K562 (cell line): ENCODE data around the gene LGALS12. TPM values are rescaled to one million over a fixed set of nuclear protein-coding genes. Genes with fewer than 3 reads are reported as not detected.

ENCODE experiments used
- FOXP1 ChIP-seq: sonication (generic); formaldehyde crosslinking; IDR thresholded peaks from 2 replicates; pipeline ENCODE4 v1.8.0; 2022; ENCODE audit warnings: mild to moderate bottlenecking, missing genetic modification reagents
- NRF1 ChIP-seq, 2 experiments: fragments of 450-650 bp; IDR thresholded peaks in 1 of 2; conservative IDR thresholded peaks in 1 of 2; 2 replicates each; pipeline ENCODE4 v1.6.1; 2014; ENCODE audit warnings: mild to moderate bottlenecking in 2 of 2
- POLR2G ChIP-seq: fragments of 200-400 bp; formaldehyde crosslinking; IDR thresholded peaks from 2 replicates; pipeline ENCODE4 v1.6.1; 2017; ENCODE audit warnings: low read depth, mild to moderate bottlenecking, antibody characterized with exemption, low read length, moderate library complexity
- STAT5A ChIP-seq: IDR thresholded peaks from 2 replicates; pipeline ENCODE4 v1.6.1; 2012; ENCODE audit warnings: low read length, inconsistent platforms, borderline replicate concordance
- TAF15 ChIP-seq: fragments of 200-400 bp; formaldehyde crosslinking; IDR thresholded peaks from 2 replicates; pipeline ENCODE4 v1.6.1; 2017; ENCODE audit warnings: mild to moderate bottlenecking, low read depth, low read length, moderate library complexity
- TARDBP ChIP-seq: fragments of 450-650 bp; IDR thresholded peaks from 2 replicates; pipeline ENCODE4 v1.6.1; 2016
- TCF7L2 ChIP-seq: fragments of 150-350 bp; IDR thresholded peaks from 2 replicates; pipeline ENCODE4 v1.6.1; 2016; ENCODE audit warnings: low read depth, mild to moderate bottlenecking, low read length, moderate library complexity
- ZFP36 ChIP-seq: fragments of 150-350 bp; IDR thresholded peaks from 2 replicates; pipeline ENCODE4 v1.6.1; 2018; ENCODE audit warnings: low read length, low read depth; ENCODE audit not compliant: partially characterized antibody
- ZNF174 ChIP-seq: fragments of 250-450 bp; sonication (Bioruptor Pico); IDR thresholded peaks from 2 replicates; pipeline ENCODE4 v1.4.0; 2020; ENCODE audit warnings: mild to moderate bottlenecking
- ZNF717 ChIP-seq: fragments of 250-450 bp; sonication (Bioruptor Pico); IDR thresholded peaks from 2 replicates; pipeline ENCODE4 v1.5.0; 2021
- polyA plus RNA-seq, 8 experiments: library from polyadenylated mRNA; depleted of rRNA in 4 of 8; stranded (reverse) in 5 of 8; unstranded in 3 of 8; fragments of >200 nt; fragmentation: Nextera tagmentation in 2 of 8; fragmentation: Illumina TruSeq in 1 of 8; extraction: Ambion mirVana in 2 of 8; extraction: Trizol in 1 of 8; gene quantifications; 2 replicates each; pipeline versions ENCODE4 v1.2.1 to v1.2.3, GENCODE V29; 2011 to 2014; ENCODE audit warnings: inconsistent platforms in 1 of 8, missing spikeins in 1 of 8
- total RNA-seq, 7 experiments: library from RNA; depleted of rRNA in 6 of 7; stranded (reverse); fragments of >200 nt in 6 of 7; fragmentation: Illumina TruSeq in 2 of 7; extraction: Trizol in 2 of 7; gene quantifications; 2 replicates each; pipeline versions ENCODE4 v1.2.1 to v1.2.3, GENCODE V29; 2011 to 2021; ENCODE audit warnings: low replicate concordance in 1 of 7
- TF ChIP-seq, protein P1 (sequence below): fragments of 450-650 bp; IDR thresholded peaks from 2 replicates; pipeline ENCODE4 v1.6.1; 2017; ENCODE audit warnings: antibody characterized with exemption
- TF ChIP-seq, protein P2 (sequence below): fragments of 150-350 bp; IDR thresholded peaks from 2 replicates; pipeline ENCODE4 v1.6.1; 2014; ENCODE audit warnings: low read depth, mild to moderate bottlenecking, low read length, borderline replicate concordance
- TF ChIP-seq, protein P3 (sequence below), 2 experiments: fragments of 450-650 bp; IDR thresholded peaks; 2 replicates each; pipeline ENCODE4 v1.6.1; 2016; ENCODE audit warnings: mild to moderate bottlenecking in 2 of 2, borderline replicate concordance in 1 of 2, low read depth in 1 of 2, moderate library complexity in 1 of 2

Gene LGALS12
- total and polyA plus RNA-seq, 9 of the 15 experiments (the other 6 are each of a cell fraction or from before 2014, with no cell fraction given) = 0.66 to 8.0 (median 5.0) TPM

DNA sequence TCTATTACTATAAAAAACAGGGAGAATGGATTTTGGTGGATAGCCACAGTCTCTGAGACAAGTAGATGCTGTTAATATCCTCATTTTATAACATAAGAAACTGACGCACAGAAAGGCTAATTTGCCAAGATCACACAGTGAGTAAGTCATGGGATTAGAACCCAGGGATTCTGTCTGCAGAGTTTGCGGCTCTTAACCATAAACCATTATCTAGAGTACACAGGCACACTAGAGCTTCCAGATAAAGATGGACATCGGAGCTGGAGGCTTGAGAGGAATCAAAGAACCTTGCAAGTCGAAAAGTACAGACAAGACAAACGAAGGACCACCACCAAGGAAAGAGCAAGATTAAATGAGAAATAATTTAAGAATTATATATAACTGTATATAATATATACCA, 11.3 kb downstream of the LGALS12 start (continued):
- TF ChIP-seq, protein P1, sequence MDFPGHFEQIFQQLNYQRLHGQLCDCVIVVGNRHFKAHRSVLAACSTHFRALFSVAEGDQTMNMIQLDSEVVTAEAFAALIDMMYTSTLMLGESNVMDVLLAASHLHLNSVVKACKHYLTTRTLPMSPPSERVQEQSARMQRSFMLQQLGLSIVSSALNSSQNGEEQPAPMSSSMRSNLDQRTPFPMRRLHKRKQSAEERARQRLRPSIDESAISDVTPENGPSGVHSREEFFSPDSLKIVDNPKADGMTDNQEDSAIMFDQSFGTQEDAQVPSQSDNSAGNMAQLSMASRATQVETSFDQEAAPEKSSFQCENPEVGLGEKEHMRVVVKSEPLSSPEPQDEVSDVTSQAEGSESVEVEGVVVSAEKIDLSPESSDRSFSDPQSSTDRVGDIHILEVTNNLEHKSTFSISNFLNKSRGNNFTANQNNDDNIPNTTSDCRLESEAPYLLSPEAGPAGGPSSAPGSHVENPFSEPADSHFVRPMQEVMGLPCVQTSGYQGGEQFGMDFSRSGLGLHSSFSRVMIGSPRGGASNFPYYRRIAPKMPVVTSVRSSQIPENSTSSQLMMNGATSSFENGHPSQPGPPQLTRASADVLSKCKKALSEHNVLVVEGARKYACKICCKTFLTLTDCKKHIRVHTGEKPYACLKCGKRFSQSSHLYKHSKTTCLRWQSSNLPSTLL = no peak
- peak; percentile 39 for TF ChIP-seq ZFP36
- TF ChIP-seq TCF7L2 = no peak
- no peak for TF ChIP-seq POLR2G
- TF ChIP-seq STAT5A = peak; percentile 82
- TF ChIP-seq ZNF174 (CRISPR knock-in tag) = no peak
- TF ChIP-seq TARDBP = no peak
- TF ChIP-seq ZNF717 (CRISPR knock-in tag) = no peak
- no peak for TF ChIP-seq FOXP1
- TF ChIP-seq, protein P2, sequence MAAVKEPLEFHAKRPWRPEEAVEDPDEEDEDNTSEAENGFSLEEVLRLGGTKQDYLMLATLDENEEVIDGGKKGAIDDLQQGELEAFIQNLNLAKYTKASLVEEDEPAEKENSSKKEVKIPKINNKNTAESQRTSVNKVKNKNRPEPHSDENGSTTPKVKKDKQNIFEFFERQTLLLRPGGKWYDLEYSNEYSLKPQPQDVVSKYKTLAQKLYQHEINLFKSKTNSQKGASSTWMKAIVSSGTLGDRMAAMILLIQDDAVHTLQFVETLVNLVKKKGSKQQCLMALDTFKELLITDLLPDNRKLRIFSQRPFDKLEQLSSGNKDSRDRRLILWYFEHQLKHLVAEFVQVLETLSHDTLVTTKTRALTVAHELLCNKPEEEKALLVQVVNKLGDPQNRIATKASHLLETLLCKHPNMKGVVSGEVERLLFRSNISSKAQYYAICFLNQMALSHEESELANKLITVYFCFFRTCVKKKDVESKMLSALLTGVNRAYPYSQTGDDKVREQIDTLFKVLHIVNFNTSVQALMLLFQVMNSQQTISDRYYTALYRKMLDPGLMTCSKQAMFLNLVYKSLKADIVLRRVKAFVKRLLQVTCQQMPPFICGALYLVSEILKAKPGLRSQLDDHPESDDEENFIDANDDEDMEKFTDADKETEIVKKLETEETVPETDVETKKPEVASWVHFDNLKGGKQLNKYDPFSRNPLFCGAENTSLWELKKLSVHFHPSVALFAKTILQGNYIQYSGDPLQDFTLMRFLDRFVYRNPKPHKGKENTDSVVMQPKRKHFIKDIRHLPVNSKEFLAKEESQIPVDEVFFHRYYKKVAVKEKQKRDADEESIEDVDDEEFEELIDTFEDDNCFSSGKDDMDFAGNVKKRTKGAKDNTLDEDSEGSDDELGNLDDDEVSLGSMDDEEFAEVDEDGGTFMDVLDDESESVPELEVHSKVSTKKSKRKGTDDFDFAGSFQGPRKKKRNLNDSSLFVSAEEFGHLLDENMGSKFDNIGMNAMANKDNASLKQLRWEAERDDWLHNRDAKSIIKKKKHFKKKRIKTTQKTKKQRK = no peak
- TF ChIP-seq, protein P3, sequence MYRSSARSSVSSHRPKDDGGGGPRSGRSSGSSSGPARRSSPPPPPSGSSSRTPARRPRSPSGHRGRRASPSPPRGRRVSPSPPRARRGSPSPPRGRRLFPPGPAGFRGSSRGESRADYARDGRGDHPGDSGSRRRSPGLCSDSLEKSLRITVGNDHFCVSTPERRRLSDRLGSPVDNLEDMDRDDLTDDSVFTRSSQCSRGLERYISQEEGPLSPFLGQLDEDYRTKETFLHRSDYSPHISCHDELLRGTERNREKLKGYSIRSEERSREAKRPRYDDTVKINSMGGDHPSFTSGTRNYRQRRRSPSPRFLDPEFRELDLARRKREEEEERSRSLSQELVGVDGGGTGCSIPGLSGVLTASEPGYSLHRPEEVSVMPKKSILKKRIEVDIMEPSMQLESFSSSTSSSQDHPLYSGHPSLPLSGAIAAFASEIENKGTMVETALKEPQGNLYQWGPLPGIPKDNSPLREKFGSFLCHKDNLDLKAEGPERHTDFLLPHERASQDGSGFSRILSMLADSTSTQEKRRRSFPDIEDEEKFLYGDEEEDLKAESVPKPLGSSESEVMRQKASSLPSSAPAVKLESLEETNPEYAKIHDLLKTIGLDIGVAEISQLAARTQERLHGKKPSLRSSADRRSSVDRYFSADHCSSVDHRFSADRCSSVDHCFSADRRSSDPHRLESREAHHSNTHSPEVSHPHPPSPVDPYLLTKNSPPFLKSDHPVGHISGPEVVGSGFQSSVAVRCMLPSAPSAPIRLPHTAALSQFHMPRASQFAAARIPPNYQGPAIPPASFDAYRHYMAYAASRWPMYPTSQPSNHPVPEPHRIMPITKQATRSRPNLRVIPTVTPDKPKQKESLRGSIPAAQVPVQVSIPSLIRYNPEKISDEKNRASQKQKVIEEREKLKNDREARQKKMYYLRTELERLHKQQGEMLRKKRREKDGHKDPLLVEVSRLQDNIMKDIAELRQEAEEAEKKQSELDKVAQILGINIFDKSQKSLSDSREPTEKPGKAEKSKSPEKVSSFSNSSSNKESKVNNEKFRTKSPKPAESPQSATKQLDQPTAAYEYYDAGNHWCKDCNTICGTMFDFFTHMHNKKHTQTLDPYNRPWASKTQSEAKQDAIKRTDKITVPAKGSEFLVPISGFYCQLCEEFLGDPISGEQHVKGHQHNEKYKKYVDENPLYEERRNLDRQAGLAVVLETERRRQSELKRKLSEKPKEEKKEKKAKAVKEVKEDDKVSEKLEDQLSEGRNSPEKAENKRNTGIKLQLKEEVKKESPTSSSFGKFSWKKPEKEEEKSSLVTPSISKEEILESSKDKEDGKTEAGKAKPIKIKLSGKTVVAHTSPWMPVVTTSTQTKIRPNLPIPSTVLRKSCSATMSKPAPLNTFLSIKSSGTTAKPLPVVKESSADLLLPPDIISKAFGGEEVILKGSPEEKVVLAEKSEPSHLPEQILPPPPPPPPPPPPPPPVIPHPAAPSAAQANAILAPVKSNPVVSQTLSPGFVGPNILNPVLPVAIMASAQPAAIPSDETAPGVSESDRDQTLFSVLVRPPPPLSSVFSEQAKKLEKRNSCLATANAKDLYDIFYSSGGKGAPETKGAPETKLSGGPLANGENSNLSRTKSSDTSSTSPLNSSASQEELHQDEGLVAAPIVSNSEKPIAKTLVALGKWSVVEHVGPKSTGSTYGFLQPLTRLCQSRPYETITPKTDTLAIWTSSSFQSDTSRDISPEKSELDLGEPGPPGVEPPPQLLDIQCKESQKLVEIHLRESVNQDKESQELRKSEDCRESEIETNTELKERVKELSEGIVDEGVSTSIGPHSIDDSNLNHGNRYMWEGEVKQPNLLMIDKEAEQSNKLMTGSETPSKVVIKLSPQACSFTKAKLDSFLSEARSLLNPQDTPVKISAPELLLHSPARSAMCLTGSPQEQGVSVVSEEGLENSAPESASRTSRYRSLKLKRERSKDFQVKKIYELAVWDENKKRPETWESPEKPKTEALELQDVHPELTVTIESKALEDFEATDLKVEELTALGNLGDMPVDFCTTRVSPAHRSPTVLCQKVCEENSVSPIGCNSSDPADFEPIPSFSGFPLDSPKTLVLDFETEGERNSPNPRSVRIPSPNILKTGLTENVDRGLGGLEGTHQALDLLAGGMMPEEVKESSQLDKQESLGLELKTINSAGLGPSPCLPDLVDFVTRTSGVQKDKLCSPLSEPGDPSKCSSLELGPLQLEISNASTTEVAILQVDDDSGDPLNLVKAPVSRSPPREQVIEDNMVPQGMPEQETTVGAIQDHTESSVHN (IDR thresholded peaks at IDR 0.05; ENCODE audit: borderline replicate concordance in 1 of 2, low read depth in 1 of 2) = no peak
- TF ChIP-seq TAF15 = no peak
- TF ChIP-seq NRF1 (conservative IDR thresholded peaks at IDR 0.05 in 1 of 2, IDR thresholded peaks at IDR 0.05 in 1 of 2) = no peak
